ENCODE measurements around the gene TRIM51G.
"Not testable (repeated sequence)": the region's sequence is repeated elsewhere in the genome, so short reads cannot be mapped to it uniquely, and the experiment has no call there.

TRIM51G gene

GRCh38 chr11:48983785-48984184 lies at the start of gene TRIM51G:
Gene TRIM51G (minus strand): TSS chr11:48983885. CDS start chr11:48981695, 2,190 bp downstream.
- DNase-seq (ENCODE audit: low spot score), result not testable (repeated sequence)

GRCh38 chr11:49028523-49028922 lies 44.8 kb upstream of the TRIM51G start, which contains the start of gene TRIM49B:
Gene TRIM49B (plus strand): TSS chr11:49028823. CDS start chr11:49031600, 2,777 bp downstream.
- DNase-seq (ENCODE audit: low spot score), result not testable (repeated sequence)

GRCh38 chr11:48968592-48968991 lies 15.1 kb downstream of the TRIM51G start:
- DNase-seq (ENCODE audit: low spot score), result not testable (repeated sequence)

GRCh38 chr11:48955315-48956049 lies 28.2 kb downstream of the TRIM51G start:
- DNase-seq (ENCODE audit: low spot score), result not testable (repeated sequence)

- DNase-seq (ENCODE audit: low spot score), result not testable (repeated sequence)
Observed at GRCh38 chr11:48945796-48946195, 37.9 kb downstream of the TRIM51G start.
